Measurements from ENCODE around the gene LGR4.

- TF ChIP-seq GATA3 (IDR thresholded peaks at IDR 0.05; ENCODE audit: low read depth, low read length) = no peak
- no peak for TF ChIP-seq GATA2 (IDR thresholded peaks at IDR 0.05; ENCODE audit: low read depth, low read length)
These were observed 21.2 kb downstream of the LGR4 start for GRCh38 chr11:27451244-27451965.
